ENCODE measurements around the gene PDCD1LG2. TPM values are rescaled to one million over a fixed set of nuclear protein-coding genes. Genes with fewer than 3 reads are reported as not detected.

Gene PDCD1LG2
- total RNA-seq, 1 experiment from 2014 or later, result not detected

GRCh38 chr9:5569891-5570290, 59.6 kb downstream of the PDCD1LG2 start:
- no TSS peak for BruUV-seq (replicated peaks)
- Histone ChIP-seq H3K27ac (ENCODE audit: low read length) (no peak overlapping the region), H3K4me3 (ENCODE audit: low read depth in 2 of 2, low read length in 2 of 2) (no peak overlapping the region), H3K4me1 (ENCODE audit: control insufficient read depth, insufficient read depth, low read length) (no peaks in the 10 kb centered on the region), H3K9me3 (ENCODE audit: control insufficient read depth, insufficient read depth, low read depth, low read length) (no peaks in the 10 kb centered on the region), H3K36me3 (ENCODE audit: control insufficient read depth, insufficient read depth, low read length) (no peaks in the 10 kb centered on the region), H3K27me3 (ENCODE audit: control insufficient read depth, insufficient read depth, low read length) (no peaks in the 10 kb centered on the region)
- POLR2A ChIA-PET, result no interaction called here
- TF ChIP-seq, protein P1, sequence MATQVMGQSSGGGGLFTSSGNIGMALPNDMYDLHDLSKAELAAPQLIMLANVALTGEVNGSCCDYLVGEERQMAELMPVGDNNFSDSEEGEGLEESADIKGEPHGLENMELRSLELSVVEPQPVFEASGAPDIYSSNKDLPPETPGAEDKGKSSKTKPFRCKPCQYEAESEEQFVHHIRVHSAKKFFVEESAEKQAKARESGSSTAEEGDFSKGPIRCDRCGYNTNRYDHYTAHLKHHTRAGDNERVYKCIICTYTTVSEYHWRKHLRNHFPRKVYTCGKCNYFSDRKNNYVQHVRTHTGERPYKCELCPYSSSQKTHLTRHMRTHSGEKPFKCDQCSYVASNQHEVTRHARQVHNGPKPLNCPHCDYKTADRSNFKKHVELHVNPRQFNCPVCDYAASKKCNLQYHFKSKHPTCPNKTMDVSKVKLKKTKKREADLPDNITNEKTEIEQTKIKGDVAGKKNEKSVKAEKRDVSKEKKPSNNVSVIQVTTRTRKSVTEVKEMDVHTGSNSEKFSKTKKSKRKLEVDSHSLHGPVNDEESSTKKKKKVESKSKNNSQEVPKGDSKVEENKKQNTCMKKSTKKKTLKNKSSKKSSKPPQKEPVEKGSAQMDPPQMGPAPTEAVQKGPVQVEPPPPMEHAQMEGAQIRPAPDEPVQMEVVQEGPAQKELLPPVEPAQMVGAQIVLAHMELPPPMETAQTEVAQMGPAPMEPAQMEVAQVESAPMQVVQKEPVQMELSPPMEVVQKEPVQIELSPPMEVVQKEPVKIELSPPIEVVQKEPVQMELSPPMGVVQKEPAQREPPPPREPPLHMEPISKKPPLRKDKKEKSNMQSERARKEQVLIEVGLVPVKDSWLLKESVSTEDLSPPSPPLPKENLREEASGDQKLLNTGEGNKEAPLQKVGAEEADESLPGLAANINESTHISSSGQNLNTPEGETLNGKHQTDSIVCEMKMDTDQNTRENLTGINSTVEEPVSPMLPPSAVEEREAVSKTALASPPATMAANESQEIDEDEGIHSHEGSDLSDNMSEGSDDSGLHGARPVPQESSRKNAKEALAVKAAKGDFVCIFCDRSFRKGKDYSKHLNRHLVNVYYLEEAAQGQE (IDR thresholded peaks at IDR 0.05; ENCODE audit: insufficient read depth in 1 of 2, low read depth in 2 of 2, low read length in 1 of 2), result no peak
- TF ChIP-seq CTCF (IDR thresholded peaks at IDR 0.05) (no peak), TCF7L2 (IDR thresholded peaks at IDR 0.05; ENCODE audit: low read depth, low read length) (no peak), SIN3A (IDR thresholded peaks at IDR 0.05; ENCODE audit: borderline replicate concordance, insufficient read depth, low read depth, low read length) (no peak), POLR2AphosphoS5 (IDR thresholded peaks at IDR 0.05; ENCODE audit: low read depth, low read length) (no peak)
- CTCF ChIA-PET, result no interaction called here
- DNase-seq (ENCODE audit: low read depth, low spot score), result no peak
- intact Hi-C loops (cut with micrococcal nuclease; ENCODE audit: unreplicated experiment) (no loop called here), in situ Hi-C loops (cut with HindIII; ENCODE audit: low pct_unique_long_range_greater_than_20kb, low sequenced_read_pairs) (no loop called here)
- no peak for ATAC-seq

DNA sequence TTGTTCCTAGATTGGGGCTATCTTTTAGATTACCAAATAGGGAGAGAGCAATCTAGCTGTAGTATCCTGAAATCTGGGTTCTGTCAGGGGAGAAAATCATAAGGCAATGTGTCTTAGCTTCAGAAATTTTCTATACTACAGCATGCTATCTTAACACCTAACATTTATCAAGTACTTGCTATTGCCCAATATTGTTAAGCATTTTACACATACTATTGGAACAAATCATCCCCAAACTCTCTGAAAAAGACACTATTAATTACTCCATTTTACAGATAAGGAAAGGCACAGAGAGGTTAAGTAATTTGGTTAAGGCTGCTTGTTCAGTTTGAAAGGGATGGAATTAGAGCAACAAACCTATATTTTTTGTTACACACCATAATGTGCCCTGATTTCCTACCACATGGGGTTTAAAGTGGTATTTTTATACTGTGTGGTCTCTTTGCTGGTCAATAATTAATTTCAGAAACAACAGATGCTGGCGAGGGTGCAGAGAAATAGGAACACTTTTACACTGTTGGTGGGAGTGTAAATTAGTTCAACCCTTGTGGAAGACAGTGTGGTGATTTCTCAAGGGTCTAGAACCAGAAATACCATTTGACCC, 61.4 kb downstream of the PDCD1LG2 start:
- intact Hi-C loops (cut with micrococcal nuclease; ENCODE audit: unreplicated experiment), result no loop called here
- H3K36me3 ChIP-seq (ENCODE audit: control insufficient read depth, insufficient read depth, low read length), result no peaks in the 10 kb centered on the region
- no peaks in the 10 kb centered on the region for H3K9me3 ChIP-seq (ENCODE audit: control insufficient read depth, insufficient read depth, low read depth, low read length)
- no TSS peak for BruUV-seq (replicated peaks)
- in situ Hi-C loops (cut with HindIII; ENCODE audit: low pct_unique_long_range_greater_than_20kb, low sequenced_read_pairs), result no loop called here
- no peak overlapping the region for H3K4me3 ChIP-seq (ENCODE audit: low read depth in 2 of 2, low read length in 2 of 2)
- CTCF ChIA-PET, result no interaction called here
- DNase-seq (ENCODE audit: low read depth, low spot score) (no peak), ATAC-seq (no peak)
- POLR2A ChIA-PET, result no interaction called here
- no peaks in the 10 kb centered on the region for H3K27me3 ChIP-seq (ENCODE audit: control insufficient read depth, insufficient read depth, low read length)
- no peak overlapping the region for H3K27ac ChIP-seq (ENCODE audit: low read length)
- no peaks in the 10 kb centered on the region for H3K4me1 ChIP-seq (ENCODE audit: control insufficient read depth, insufficient read depth, low read length)
- TF ChIP-seq, protein P1 (IDR thresholded peaks at IDR 0.05; ENCODE audit: insufficient read depth in 1 of 2, low read depth in 2 of 2, low read length in 1 of 2), result no peak
- TF ChIP-seq CTCF (IDR thresholded peaks at IDR 0.05), result no peak
- no peak for TF ChIP-seq SIN3A (IDR thresholded peaks at IDR 0.05; ENCODE audit: borderline replicate concordance, insufficient read depth, low read depth, low read length)
- TF ChIP-seq POLR2AphosphoS5 (IDR thresholded peaks at IDR 0.05; ENCODE audit: low read depth, low read length), result no peak
- TF ChIP-seq TCF7L2 (IDR thresholded peaks at IDR 0.05; ENCODE audit: low read depth, low read length), result no peak

Data from Panc1 (cell line).